ENCODE results near the gene DBX2. TPM values are rescaled to one million over a fixed set of nuclear protein-coding genes. Genes with fewer than 3 reads are reported as not detected.

DBX2 gene
- total and polyA plus RNA-seq, 2 experiments from 2014 or later: 0.07 to 0.18 TPM

- DNase-seq (ENCODE audit: low spot score): no peak
Observed at GRCh38 chr12:45010059-45010458, 40.8 kb downstream of the DBX2 start.

More at GRCh38 chr12:45010059-45010458, 40.8 kb downstream of the DBX2 start:
- no peaks in the 10 kb centered on the region for H3K27me3 Mint-ChIP-seq (ENCODE audit: insufficient read depth, low read depth, poor library complexity)
- Histone ChIP-seq H3K4me1 (ENCODE audit: insufficient read depth) (no peaks in the 10 kb centered on the region), H4K20me1 (replicated peaks; ENCODE audit: insufficient read depth) (no peaks in the 10 kb centered on the region), H3K4me2 (no peak overlapping the region), H3K27ac (ENCODE audit: low read depth) (no peak overlapping the region), H3K4me3 (no peak overlapping the region), H3K36me3 (ENCODE audit: insufficient read depth) (no peaks in the 10 kb centered on the region), H3F3A (replicated peaks; ENCODE audit: low read depth) (no peaks in the 10 kb centered on the region), H3K79me2 (replicated peaks; ENCODE audit: insufficient read depth) (no peaks in the 10 kb centered on the region), H3K27me3 (ENCODE audit: insufficient read depth) (no peaks in the 10 kb centered on the region), H2AFZ (no peak overlapping the region), H3K9me2 (ENCODE audit: insufficient read depth) (peaks cover 6% of the 10 kb centered on the region; the same call in 1 of the 2 replicates)
- no peaks in the 10 kb centered on the region for H3K4me1 Mint-ChIP-seq
- no peaks in the 10 kb centered on the region for H3K36me3 Mint-ChIP-seq (ENCODE audit: low read depth)
- no peaks in the 10 kb centered on the region for H3K9me3 Mint-ChIP-seq
- H3K27ac Mint-ChIP-seq: no peak overlapping the region
- ATAC-seq: no peak
- TF ChIP-seq NANOG (IDR thresholded peaks at IDR 0.05; ENCODE audit: borderline replicate concordance) (no peak), JUNB (IDR thresholded peaks at IDR 0.05; ENCODE audit: unreplicated experiment) (no peak), STAT1 (IDR thresholded peaks at IDR 0.05; ENCODE audit: unreplicated experiment) (no peak), CTCF (conservative IDR thresholded peaks at IDR 0.05; ENCODE audit: low read depth in 2 of 2) (no peak), ZNF114 (CRISPR knock-in tag; IDR thresholded peaks at IDR 0.05) (no peak), REST (IDR thresholded peaks at IDR 0.05; ENCODE audit: unreplicated experiment) (no peak), EZH2phosphoT487 (IDR thresholded peaks at IDR 0.05; ENCODE audit: unreplicated experiment) (no peak), POLR2AphosphoS5 (IDR thresholded peaks at IDR 0.05; ENCODE audit: low read depth) (no peak), ZNF331 (CRISPR knock-in tag; IDR thresholded peaks at IDR 0.05; ENCODE audit: low read depth) (no peak)
- H3K4me3 Mint-ChIP-seq: no peak overlapping the region
